HUES48 (cell line): ENCODE results near the gene HRH2.

Source experiments
- H3K27ac ChIP-seq: one replicate; pipeline ENCODE4 v1.7.0; 2013; ENCODE audit warnings: low read depth, low read length, inconsistent platforms
- H3K27me3 ChIP-seq: 2 replicates; pipeline ENCODE4 v1.6.1; 2013; ENCODE audit warnings: mild to moderate bottlenecking, low read length; ENCODE audit not compliant: control insufficient read depth, insufficient read depth
- H3K36me3 ChIP-seq: 2 replicates; pipeline ENCODE4 v1.6.1; 2013; ENCODE audit warnings: low read length; ENCODE audit not compliant: control insufficient read depth, insufficient read depth
- H3K4me1 ChIP-seq: 2 replicates; pipeline ENCODE4 v1.6.1; 2013; ENCODE audit warnings: mild to moderate bottlenecking, low read length; ENCODE audit not compliant: control insufficient read depth, insufficient read depth
- H3K4me3 ChIP-seq: 2 replicates; pipeline ENCODE4 v1.5.1; 2013; ENCODE audit warnings: mild to moderate bottlenecking, low read depth, low read length
- H3K9ac ChIP-seq: 2 replicates; pipeline ENCODE4 v1.6.1; 2013; ENCODE audit warnings: mild to moderate bottlenecking, low read depth, low read length, moderate library complexity
- H3K9me3 ChIP-seq: 2 replicates; pipeline ENCODE4 v1.6.1; 2013; ENCODE audit warnings: low read length; ENCODE audit not compliant: control insufficient read depth, insufficient read depth

The HRH2 gene

GRCh38 chr5:175685701-175686350, 28.0 kb downstream of the HRH2 start:
- no peak overlapping the region for H3K27ac ChIP-seq
- no peaks in the 10 kb centered on the region for H3K27me3 ChIP-seq
- no peaks in the 10 kb centered on the region for H3K4me1 ChIP-seq
- H3K9me3 ChIP-seq: no peaks in the 10 kb centered on the region
- no peak overlapping the region for H3K9ac ChIP-seq
- peaks cover 6% of the 10 kb centered on the region; the same call in 1 of the 2 replicates for H3K36me3 ChIP-seq
- H3K4me3 ChIP-seq: no peak overlapping the region

- Histone ChIP-seq H3K9ac (no peak overlapping the region), H3K27me3 (no peaks in the 10 kb centered on the region), H3K27ac (no peak overlapping the region), H3K9me3 (no peaks in the 10 kb centered on the region), H3K4me3 (no peak overlapping the region), H3K36me3 (peaks cover 6% of the 10 kb centered on the region; the same call in 1 of the 2 replicates), H3K4me1 (no peaks in the 10 kb centered on the region)
Observed at GRCh38 chr5:175686396-175686795, 28.5 kb downstream of the HRH2 start.

GRCh38 chr5:175686826-175687225, 29.0 kb downstream of the HRH2 start:
- Histone ChIP-seq H3K27ac (no peak overlapping the region), H3K4me1 (no peaks in the 10 kb centered on the region), H3K4me3 (no peak overlapping the region), H3K9ac (no peak overlapping the region), H3K27me3 (no peaks in the 10 kb centered on the region), H3K9me3 (no peaks in the 10 kb centered on the region), H3K36me3 (peaks cover 6% of the 10 kb centered on the region; the same call in 1 of the 2 replicates)

- Histone ChIP-seq H3K4me3 (no peak overlapping the region), H3K27me3 (no peaks in the 10 kb centered on the region), H3K4me1 (no peaks in the 10 kb centered on the region), H3K27ac (no peak overlapping the region), H3K36me3 (peaks cover 6% of the 10 kb centered on the region; the same call in 1 of the 2 replicates), H3K9ac (no peak overlapping the region), H3K9me3 (no peaks in the 10 kb centered on the region)
Observed at GRCh38 chr5:175687231-175687701, 29.4 kb downstream of the HRH2 start.

GRCh38 chr5:175688352-175689146, 30.7 kb downstream of the HRH2 start:
- H3K4me3 ChIP-seq: no peak overlapping the region
- H3K27ac ChIP-seq: no peak overlapping the region
- H3K36me3 ChIP-seq: peaks cover 2% of the 10 kb centered on the region; the same call in 1 of the 2 replicates
- H3K9ac ChIP-seq: no peak overlapping the region
- no peaks in the 10 kb centered on the region for H3K4me1 ChIP-seq
- no peaks in the 10 kb centered on the region for H3K27me3 ChIP-seq
- no peaks in the 10 kb centered on the region for H3K9me3 ChIP-seq

- Histone ChIP-seq H3K27ac (no peak overlapping the region), H3K36me3 (no peaks in the 10 kb centered on the region), H3K9ac (no peak overlapping the region), H3K4me1 (no peaks in the 10 kb centered on the region), H3K9me3 (no peaks in the 10 kb centered on the region), H3K27me3 (no peaks in the 10 kb centered on the region), H3K4me3 (no peak overlapping the region)
Observed at GRCh38 chr5:175689147-175689991, 31.5 kb downstream of the HRH2 start.

GRCh38 chr5:175690025-175690424, 32.2 kb downstream of the HRH2 start:
- Histone ChIP-seq H3K4me3 (no peak overlapping the region), H3K9me3 (no peaks in the 10 kb centered on the region), H3K36me3 (no peaks in the 10 kb centered on the region), H3K27me3 (no peaks in the 10 kb centered on the region), H3K9ac (no peak overlapping the region), H3K4me1 (no peaks in the 10 kb centered on the region), H3K27ac (no peak overlapping the region)

- H3K9me3 ChIP-seq: no peaks in the 10 kb centered on the region
- H3K4me1 ChIP-seq: no peaks in the 10 kb centered on the region
- H3K4me3 ChIP-seq: no peak overlapping the region
- no peak overlapping the region for H3K27ac ChIP-seq
- no peaks in the 10 kb centered on the region for H3K36me3 ChIP-seq
- H3K27me3 ChIP-seq: no peaks in the 10 kb centered on the region
- H3K9ac ChIP-seq: no peak overlapping the region
Observed at GRCh38 chr5:175690586-175690985, 32.7 kb downstream of the HRH2 start.

GRCh38 chr5:175691761-175692160, 33.9 kb downstream of the HRH2 start:
- no peak overlapping the region for H3K9ac ChIP-seq
- H3K4me1 ChIP-seq: peaks cover 7% of the 10 kb centered on the region
- H3K36me3 ChIP-seq: no peaks in the 10 kb centered on the region
- no peak overlapping the region for H3K4me3 ChIP-seq
- H3K9me3 ChIP-seq: no peaks in the 10 kb centered on the region
- H3K27ac ChIP-seq: no peak overlapping the region
- H3K27me3 ChIP-seq: no peaks in the 10 kb centered on the region

GRCh38 chr5:175692235-175692995, 34.5 kb downstream of the HRH2 start:
- no peak overlapping the region for H3K9ac ChIP-seq
- no peak overlapping the region for H3K4me3 ChIP-seq
- peaks cover 9% of the 10 kb centered on the region for H3K4me1 ChIP-seq
- no peaks in the 10 kb centered on the region for H3K36me3 ChIP-seq
- H3K27me3 ChIP-seq: no peaks in the 10 kb centered on the region
- no peaks in the 10 kb centered on the region for H3K9me3 ChIP-seq
- H3K27ac ChIP-seq: no peak overlapping the region
